ENCODE data around the gene COPS7B.

DNA sequence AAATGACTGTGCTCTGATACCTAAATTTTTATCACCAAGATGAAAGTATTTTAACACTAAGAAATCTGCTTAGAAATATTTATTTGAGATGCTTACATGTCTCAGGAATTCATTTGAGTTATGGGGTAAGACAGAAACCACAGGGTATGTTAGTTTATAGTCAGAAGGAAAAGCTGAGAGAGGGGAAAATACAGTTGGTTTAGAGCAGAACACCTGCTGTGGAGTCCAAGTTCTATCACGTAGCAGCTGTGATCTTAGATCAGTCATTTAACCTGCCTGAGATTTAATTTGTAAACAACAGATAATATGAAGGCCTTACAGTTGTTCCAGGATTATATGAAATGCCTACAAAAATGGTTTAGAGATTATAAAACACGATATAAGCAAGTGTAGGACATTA lies 34.2 kb upstream of the COPS7B start:
- TF ChIP-seq, protein P1, sequence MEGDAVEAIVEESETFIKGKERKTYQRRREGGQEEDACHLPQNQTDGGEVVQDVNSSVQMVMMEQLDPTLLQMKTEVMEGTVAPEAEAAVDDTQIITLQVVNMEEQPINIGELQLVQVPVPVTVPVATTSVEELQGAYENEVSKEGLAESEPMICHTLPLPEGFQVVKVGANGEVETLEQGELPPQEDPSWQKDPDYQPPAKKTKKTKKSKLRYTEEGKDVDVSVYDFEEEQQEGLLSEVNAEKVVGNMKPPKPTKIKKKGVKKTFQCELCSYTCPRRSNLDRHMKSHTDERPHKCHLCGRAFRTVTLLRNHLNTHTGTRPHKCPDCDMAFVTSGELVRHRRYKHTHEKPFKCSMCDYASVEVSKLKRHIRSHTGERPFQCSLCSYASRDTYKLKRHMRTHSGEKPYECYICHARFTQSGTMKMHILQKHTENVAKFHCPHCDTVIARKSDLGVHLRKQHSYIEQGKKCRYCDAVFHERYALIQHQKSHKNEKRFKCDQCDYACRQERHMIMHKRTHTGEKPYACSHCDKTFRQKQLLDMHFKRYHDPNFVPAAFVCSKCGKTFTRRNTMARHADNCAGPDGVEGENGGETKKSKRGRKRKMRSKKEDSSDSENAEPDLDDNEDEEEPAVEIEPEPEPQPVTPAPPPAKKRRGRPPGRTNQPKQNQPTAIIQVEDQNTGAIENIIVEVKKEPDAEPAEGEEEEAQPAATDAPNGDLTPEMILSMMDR (IDR thresholded peaks at IDR 0.05; ENCODE audit: low read depth, low read length, poor library complexity, severe bottlenecking): no peak
- no peak for TF ChIP-seq EZH2phosphoT487 (IDR thresholded peaks at IDR 0.05; ENCODE audit: borderline replicate concordance, low read length)
